Activated T-helper 1 cell treated with anti-CD3 and anti-CD28 coated beads, Interleukin-12 subunit alpha, Interleukin-12 subunit beta, Interleukin-2, Interleukin-4 antibody, amounts not matched to agents 30 ng/mL and 10 ng/mL and 1 ng/mL, durations not matched to agents 14 hours and 24 hours and 36 hours (primary cell): ENCODE measurements around the gene CPE. TPM values are rescaled to one million over a fixed set of nuclear protein-coding genes. Genes with fewer than 3 reads are reported as not detected.
"Not testable (repeated sequence)": the region's sequence is repeated elsewhere in the genome, so short reads cannot be mapped to it uniquely, and the experiment has no call there.

ENCODE experiments used
- DNase-seq: peaks from one replicate; pipeline ENCODE4 v3.0.0; 2021; ENCODE audit warnings: low spot score
- H3K27ac Mint-ChIP-seq: one replicate; pipeline ENCODE4 v1.8.0; 2021; ENCODE audit warnings: mild to moderate bottlenecking, mixed read lengths
- H3K27me3 Mint-ChIP-seq: one replicate; pipeline ENCODE4 v1.8.0; 2022; ENCODE audit warnings: mild to moderate bottlenecking, moderate library complexity, mixed read lengths; ENCODE audit not compliant: insufficient read depth
- H3K36me3 Mint-ChIP-seq: one replicate; pipeline ENCODE4 v1.8.0; 2021; ENCODE audit warnings: low read depth, mixed read lengths
- H3K4me1 Mint-ChIP-seq: one replicate; pipeline ENCODE4 v1.8.0; 2021; ENCODE audit warnings: low read depth, mixed read lengths
- H3K4me3 Mint-ChIP-seq: one replicate; pipeline ENCODE4 v1.8.0; 2021; ENCODE audit warnings: mild to moderate bottlenecking, moderate library complexity, mixed read lengths
- H3K9me3 Mint-ChIP-seq: one replicate; pipeline ENCODE4 v1.8.0; 2021; ENCODE audit warnings: mixed read lengths
- intact Hi-C: fragments of 100-400 bp; cut with micrococcal nuclease; formaldehyde crosslinking; loops from one replicate; pipeline ENCODE4 v1.15.1; 2024
- total RNA-seq: library from RNA; stranded (reverse); gene quantifications from 2 replicates; pipeline ENCODE4 v1.2.3, GENCODE V29; 2022

The CPE gene
- 0.07 TPM in 1 of 2 replicates, not detected in the other for total RNA-seq

DNA sequence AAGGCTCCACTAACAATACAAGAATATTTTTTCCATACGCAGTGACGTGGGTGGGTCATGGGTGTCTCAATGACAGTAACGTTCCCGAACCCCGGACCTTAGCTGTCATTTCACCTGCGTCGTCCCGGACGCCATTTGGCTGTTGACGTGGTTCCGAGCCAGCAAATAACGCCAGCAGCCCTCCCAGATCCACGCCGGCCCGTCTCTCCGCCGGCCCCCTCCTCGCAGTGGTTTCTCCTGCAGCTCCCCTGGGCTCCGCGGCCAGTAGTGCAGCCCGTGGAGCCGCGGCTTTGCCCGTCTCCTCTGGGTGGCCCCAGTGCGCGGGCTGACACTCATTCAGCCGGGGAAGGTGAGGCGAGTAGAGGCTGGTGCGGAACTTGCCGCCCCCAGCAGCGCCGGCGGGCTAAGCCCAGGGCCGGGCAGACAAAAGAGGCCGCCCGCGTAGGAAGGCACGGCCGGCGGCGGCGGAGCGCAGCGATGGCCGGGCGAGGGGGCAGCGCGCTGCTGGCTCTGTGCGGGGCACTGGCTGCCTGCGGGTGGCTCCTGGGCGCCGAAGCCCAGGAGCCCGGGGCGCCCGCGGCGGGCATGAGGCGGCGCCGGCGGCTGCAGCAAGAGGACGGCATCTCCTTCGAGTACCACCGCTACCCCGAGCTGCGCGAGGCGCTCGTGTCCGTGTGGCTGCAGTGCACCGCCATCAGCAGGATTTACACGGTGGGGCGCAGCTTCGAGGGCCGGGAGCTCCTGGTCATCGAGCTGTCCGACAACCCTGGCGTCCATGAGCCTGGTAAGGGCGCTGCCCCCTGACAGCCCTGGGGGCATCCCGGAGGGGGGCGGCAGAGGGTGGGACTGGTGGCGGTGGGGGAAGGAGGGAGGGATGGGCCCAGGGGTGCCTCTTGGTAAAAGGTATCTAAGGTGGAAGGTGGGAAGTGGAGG, at the start of gene CPE:
TSS of gene CPE (plus strand) at position 264 of the 933 bp plus-strand sequence. CDS start at position 478, 214 bp downstream.
- Mint-ChIP-seq H3K27ac (no peak within 1 kb of the TSS), H3K4me3 (peak within 1 kb of the TSS; percentile 72), H3K9me3 (peaks cover 1% of the 10 kb centered on the region), H3K36me3 (no peaks in the 10 kb centered on the region), H3K4me1 (peaks cover 5% of the 10 kb centered on the region), H3K27me3 (peaks cover 72% of the 10 kb centered on the region)
- intact Hi-C loops: loop anchor here (5.0 kb wide), 1 partner anchor 88 kb away; no protein-coding TSS in a partner anchor
- peak; percentile 31 for DNase-seq

DNA sequence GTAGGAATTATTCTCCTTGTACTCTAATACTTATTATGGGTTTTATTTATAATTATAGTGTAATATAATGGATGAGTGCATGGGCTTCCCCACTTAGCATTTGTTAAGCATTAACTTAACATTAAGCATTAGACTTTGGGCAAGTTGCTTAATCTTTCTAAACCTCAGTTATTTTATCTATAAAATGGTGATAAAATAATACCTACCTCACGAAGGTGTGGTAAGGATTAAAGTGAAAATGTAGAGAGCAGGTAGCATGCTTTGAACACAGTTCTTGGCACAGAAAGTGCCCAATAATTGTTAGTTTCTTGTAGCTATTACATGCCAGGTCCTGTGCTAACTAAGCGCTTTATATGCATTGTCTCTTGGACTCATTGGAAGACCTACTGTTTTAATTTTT, 48.7 kb upstream of the CPE start:
- Mint-ChIP-seq H3K27ac (peak overlapping the region; percentile 93), H3K27me3 (no peaks in the 10 kb centered on the region), H3K9me3 (peaks cover 4% of the 10 kb centered on the region), H3K4me1 (peaks cover 52% of the 10 kb centered on the region), H3K36me3 (peaks cover 31% of the 10 kb centered on the region), H3K4me3 (peak overlapping the region; percentile 68)
- no peak for DNase-seq
- intact Hi-C loops: loop anchor here (5.0 to 10.0 kb wide), 2 partner anchors 132 to 1835 kb away; partner anchors contain the start of gene TMA16

DNA sequence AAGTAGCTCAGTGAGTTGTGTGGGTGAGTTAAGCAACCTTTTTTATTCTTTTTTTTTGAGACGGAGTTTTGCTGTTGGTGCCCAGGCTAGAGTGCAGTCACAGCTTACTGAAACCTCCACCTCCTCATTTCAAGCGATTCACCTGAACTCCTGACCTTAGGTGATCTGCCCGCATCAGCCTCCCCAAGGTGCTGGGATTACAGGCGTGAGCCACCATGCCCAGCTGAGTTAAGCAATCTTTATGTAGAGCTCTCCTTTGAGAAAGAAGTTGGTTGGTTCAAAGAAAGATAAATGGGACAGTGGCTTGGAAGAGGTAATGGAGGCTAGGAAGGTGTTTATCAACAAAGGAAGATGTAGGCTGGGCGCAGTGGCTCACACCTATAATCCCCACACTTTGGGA, 48.1 kb upstream of the CPE start:
- no peak for DNase-seq
- peak overlapping the region; percentile 93 for H3K27ac Mint-ChIP-seq
- H3K36me3 Mint-ChIP-seq: peaks cover 32% of the 10 kb centered on the region
- intact Hi-C loops: loop anchor here (1.0 to 10.0 kb wide), 3 partner anchors 132 to 1836 kb away; partner anchors contain the start of genes TMA16 and TMEM192
- peaks cover 52% of the 10 kb centered on the region for H3K4me1 Mint-ChIP-seq
- peaks cover 2% of the 10 kb centered on the region for H3K9me3 Mint-ChIP-seq
- no peaks in the 10 kb centered on the region for H3K27me3 Mint-ChIP-seq
- H3K4me3 Mint-ChIP-seq: peak overlapping the region; percentile 68

DNA sequence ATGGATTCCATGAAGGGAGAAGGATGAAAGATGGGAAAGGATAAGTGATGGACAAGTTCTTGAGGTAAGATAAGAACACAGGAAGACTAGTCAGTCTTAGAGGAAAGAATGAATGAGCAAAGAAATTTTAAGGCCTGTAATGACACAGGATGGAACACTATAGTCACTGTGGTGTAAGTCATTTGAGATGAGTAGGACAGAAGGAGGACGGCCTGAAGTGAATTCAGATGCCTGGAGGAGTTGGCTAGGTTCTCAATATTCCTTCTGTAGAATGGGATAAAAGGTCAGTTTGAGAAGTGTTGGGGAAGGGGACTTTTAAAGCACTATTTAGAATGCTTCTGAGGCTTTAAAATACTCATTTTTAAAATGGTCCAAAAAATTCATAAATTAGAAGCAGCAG, 47.4 kb upstream of the CPE start:
- H3K9me3 Mint-ChIP-seq: no peaks in the 10 kb centered on the region
- peak overlapping the region; percentile 93 for H3K27ac Mint-ChIP-seq
- H3K4me3 Mint-ChIP-seq: peak overlapping the region; percentile 68
- DNase-seq: no peak
- intact Hi-C loops: loop anchor here (1.0 to 10.0 kb wide), 3 partner anchors 131 to 1837 kb away; partner anchors contain the start of genes TMA16 and TMEM192
- no peaks in the 10 kb centered on the region for H3K27me3 Mint-ChIP-seq
- peaks cover 48% of the 10 kb centered on the region for H3K4me1 Mint-ChIP-seq
- H3K36me3 Mint-ChIP-seq: peaks cover 33% of the 10 kb centered on the region

DNA sequence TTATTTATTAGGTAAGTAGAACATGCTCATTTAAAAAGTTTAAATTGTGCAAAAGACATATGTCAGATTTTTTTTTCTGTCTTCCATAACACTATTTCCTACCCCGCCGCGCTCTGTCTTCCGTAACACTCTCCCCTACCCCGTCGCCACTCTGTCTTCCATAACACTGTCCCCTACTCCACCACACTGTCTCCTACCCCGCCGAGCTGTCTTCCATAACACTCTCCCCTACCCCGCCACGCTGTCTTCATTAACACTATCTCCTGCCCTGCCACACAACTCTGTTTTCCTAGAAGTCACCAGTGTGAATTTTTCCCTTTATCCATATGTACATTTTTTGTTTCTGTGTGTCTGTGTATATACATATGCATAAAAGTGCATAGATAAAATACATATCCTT, 47.0 kb upstream of the CPE start:
- Mint-ChIP-seq H3K4me3 (peak overlapping the region; percentile 68), H3K4me1 (peaks cover 50% of the 10 kb centered on the region), H3K27me3 (no peaks in the 10 kb centered on the region), H3K36me3 (peaks cover 36% of the 10 kb centered on the region), H3K27ac (peak overlapping the region; percentile 74), H3K9me3 (no peaks in the 10 kb centered on the region)
- DNase-seq: no peak
- intact Hi-C loops: loop anchor here (1.0 to 10.0 kb wide), 3 partner anchors 130 to 1837 kb away; partner anchors contain the start of genes TMA16 and TMEM192

DNA sequence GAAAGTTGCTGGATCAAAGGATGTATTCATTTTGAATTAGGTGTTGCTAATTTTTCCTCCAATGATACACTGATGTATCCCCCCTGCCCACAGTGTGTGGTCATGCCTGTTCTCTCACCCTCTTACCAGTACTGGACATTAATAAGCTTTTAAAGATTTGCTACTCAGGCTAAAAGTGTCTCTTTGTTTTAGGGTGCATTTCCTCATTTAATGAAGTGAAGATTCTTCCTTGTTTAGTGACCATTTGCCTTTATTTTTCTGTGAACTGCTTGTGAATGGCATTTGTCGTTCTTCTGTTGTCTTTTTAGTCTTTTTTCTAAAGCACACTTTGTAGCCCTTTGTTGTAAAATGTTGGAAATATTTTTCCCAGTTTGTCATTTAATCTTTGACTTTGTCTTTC, 46.3 kb upstream of the CPE start:
- Mint-ChIP-seq H3K27me3 (no peaks in the 10 kb centered on the region), H3K27ac (peak overlapping the region; percentile 74), H3K4me3 (peak overlapping the region; percentile 68), H3K4me1 (peaks cover 56% of the 10 kb centered on the region), H3K9me3 (no peaks in the 10 kb centered on the region), H3K36me3 (peaks cover 41% of the 10 kb centered on the region)
- intact Hi-C loops: loop anchor here (5.0 to 10.0 kb wide), 2 partner anchors 130 to 1838 kb away; partner anchors contain the start of gene TMA16
- DNase-seq: no peak

DNA sequence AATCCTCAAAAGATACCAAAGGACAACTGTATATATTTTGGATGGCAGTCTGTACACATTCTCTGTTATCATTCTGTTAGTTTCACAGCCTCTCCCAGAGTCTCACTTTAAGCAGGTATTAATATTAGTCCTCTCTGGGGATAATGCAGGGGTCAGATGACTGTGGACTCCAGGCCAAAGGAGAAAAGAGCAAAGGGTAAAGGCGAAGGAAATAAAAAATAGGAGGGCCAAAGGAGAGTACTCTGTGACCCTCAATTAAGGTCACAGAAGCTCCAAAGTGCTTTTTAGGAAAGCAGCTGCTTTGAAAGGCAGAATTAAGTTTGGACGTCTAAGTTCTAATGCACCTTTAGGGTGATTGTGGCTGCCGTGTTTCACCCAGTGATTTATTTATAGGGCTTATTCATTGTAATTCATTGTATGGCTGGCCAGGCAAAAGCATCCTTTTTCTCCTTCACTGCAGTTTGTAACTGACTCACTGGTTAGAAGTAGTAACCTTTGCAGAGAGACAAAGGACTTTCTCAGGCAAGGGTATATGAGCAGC, 43.6 kb upstream of the CPE start:
- Mint-ChIP-seq H3K27ac (peak overlapping the region; percentile 11), H3K4me1 (peaks cover 57% of the 10 kb centered on the region), H3K9me3 (no peaks in the 10 kb centered on the region), H3K4me3 (no peak overlapping the region), H3K36me3 (peaks cover 51% of the 10 kb centered on the region), H3K27me3 (no peaks in the 10 kb centered on the region)
- DNase-seq: no peak
- intact Hi-C loops: loop anchor here (10.0 kb wide), 1 partner anchor 1840 kb away; the partner anchor contains the start of gene TMA16

DNA sequence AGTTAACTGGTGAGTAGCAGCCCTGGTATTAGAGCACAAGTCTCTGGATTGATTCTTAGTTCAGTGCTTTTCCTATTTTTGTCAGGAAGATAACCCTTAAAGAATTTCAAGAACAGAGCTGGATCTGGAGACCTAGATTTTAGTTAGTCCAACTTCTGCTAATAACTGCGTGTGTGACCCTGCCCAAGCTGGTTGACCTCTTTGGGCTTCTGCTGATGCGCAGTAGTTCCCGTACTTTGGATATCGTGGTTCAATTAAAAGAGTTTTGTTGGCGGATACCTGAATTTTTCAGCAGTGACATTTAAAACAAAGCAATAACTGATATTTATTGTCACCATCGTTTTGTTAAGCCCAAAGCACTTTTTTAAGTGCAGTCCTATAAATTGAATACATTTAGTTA, 42.1 kb upstream of the CPE start:
- H3K27me3 Mint-ChIP-seq: no peaks in the 10 kb centered on the region
- H3K4me3 Mint-ChIP-seq: no peak overlapping the region
- no peak for DNase-seq
- intact Hi-C loops: loop anchor here (10.0 kb wide), 1 partner anchor 1842 kb away; the partner anchor contains the start of gene TMA16
- H3K9me3 Mint-ChIP-seq: no peaks in the 10 kb centered on the region
- peaks cover 43% of the 10 kb centered on the region for H3K36me3 Mint-ChIP-seq
- peak overlapping the region; percentile 14 for H3K27ac Mint-ChIP-seq
- peaks cover 41% of the 10 kb centered on the region for H3K4me1 Mint-ChIP-seq

DNA sequence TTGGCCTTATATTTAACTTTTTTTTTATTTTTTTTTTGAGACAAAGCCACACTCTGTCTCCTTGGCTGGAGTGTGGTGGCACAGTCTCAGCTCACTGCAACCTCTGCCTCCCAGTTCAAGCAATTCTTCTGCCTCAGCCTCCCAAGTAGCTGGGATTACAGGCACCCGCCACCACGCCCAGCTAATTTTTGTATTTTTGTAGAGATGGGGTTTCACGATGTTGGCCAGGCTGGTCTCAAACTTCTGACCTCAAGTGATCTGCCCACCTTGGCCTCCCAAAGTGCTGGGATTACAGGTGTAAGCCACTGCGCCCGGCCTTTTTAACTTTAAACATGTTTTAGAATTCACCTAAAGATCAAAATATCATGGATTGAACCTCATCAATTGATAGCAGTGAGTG, 36.5 kb upstream of the CPE start:
- H3K36me3 Mint-ChIP-seq: peaks cover 25% of the 10 kb centered on the region
- H3K9me3 Mint-ChIP-seq, DNase-seq, H3K4me3 Mint-ChIP-seq, H3K27me3 Mint-ChIP-seq, H3K27ac Mint-ChIP-seq, intact Hi-C loops: not testable (repeated sequence)
- peaks cover 12% of the 10 kb centered on the region for H3K4me1 Mint-ChIP-seq

DNA sequence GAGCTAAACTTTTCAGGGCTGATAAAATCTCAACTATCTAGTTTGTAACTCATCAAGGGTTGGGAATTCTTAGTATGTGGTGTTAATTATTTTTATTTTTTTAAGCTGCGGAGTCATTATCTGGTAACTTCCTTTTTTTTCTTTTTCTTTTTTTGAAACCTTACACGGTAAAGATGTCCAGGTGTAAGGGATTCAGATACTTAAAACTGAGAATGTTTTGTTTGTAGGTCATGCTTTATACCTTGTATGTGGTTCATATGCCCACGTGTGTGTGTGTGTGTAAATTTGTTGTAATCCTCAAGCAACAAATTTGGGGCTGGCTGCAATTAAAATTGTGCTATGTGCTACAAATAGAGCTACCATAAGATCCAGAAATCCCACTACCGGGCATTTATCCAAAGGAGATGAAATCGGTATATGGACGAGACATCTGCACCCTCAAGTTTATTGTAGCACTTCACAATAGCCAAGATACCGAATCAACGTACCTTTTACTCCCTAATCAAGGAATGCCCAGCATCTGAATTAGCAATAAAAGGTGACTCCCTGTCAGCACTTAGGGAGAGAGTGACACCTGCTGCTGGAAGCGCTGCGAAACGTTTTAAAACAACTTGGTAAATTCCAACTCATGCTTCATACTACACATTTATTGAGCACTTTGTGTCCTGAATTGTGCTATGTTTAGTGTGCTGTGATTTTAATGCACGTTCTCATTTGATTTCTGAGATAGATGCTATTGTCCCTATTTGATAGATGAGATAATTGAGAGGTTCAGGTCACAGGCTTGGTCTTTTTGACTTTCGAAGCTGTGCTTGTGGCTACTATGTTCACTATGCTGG, 35.2 kb upstream of the CPE start:
- H3K27me3 Mint-ChIP-seq: peaks cover 3% of the 10 kb centered on the region
- H3K4me1 Mint-ChIP-seq: peaks cover 9% of the 10 kb centered on the region

DNA sequence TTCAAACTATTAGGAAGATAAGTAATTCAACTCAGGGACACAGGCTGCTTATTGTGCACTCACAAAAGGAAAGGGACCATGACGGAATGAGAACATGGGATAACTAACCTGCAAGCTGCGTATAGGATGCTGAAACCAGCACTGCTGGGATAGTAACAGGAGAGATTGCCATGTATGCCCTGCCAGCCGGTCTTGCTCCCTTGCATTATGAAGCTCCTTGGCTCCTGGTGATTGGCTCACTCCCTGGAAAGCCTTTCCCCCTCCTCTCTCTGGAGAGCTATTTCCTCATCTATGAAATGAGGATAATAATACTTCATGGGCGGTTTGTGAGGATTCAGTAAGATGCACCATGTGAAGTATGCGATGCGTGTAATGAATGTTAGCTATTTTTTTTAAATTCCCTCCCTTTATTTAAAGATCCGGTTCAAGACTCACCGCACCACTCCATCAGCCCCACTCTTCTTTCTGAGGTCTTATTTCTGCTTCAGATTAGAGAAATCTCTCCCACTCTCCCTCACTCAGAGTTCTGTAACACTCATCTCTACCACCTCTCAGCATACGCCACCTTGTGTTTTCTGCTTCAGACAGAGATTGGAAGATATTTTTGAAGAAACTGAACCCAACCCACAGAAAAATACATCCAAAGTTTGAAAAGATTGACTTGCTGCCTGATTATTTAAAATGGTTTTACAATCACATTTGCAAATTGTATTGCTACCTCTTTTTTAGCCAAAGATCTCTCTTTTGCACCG, 33.0 kb upstream of the CPE start:
- Mint-ChIP-seq H3K4me1 (peaks cover 9% of the 10 kb centered on the region), H3K36me3 (peaks cover 13% of the 10 kb centered on the region), H3K27ac (no peak overlapping the region), H3K4me3 (no peak overlapping the region), H3K9me3 (no peaks in the 10 kb centered on the region), H3K27me3 (peaks cover 7% of the 10 kb centered on the region)
- no peak for DNase-seq
- intact Hi-C loops: no loop called here

More for the DNA sequence above, 35.2 kb upstream of the CPE start:
- no peaks in the 10 kb centered on the region for H3K9me3 Mint-ChIP-seq
- peaks cover 21% of the 10 kb centered on the region for H3K36me3 Mint-ChIP-seq
- DNase-seq: no peak
- intact Hi-C loops: loop anchor here (1.0 kb wide), 1 partner anchor 212 kb away; no protein-coding TSS in a partner anchor
- no peak overlapping the region for H3K27ac Mint-ChIP-seq
- H3K4me3 Mint-ChIP-seq: no peak overlapping the region
